GOT3 (cell line): ENCODE measurements around the gene TGM3.
"Not testable (repeated sequence)": the region's sequence is repeated elsewhere in the genome, so short reads cannot be mapped to it uniquely, and the experiment has no call there.

Experiments
- DNase-seq: peaks from one replicate; lab custom pipeline; 2025; ENCODE audit warnings: mixed read lengths; lab: John Stamatoyannopoulos, UW

The TGM3 gene

GRCh38 chr20:2295886-2296515 lies at the start of gene TGM3:
TSS of gene TGM3 (plus strand) at chr20:2296001. CDS start at chr20:2296064, 63 bp downstream.
- DNase-seq: no peak

- no peak for DNase-seq
Observed at GRCh38 chr20:2246069-2246491, 49.7 kb upstream of the TGM3 start.

GRCh38 chr20:2248837-2249236 lies 47.0 kb upstream of the TGM3 start:
- DNase-seq: no peak

GRCh38 chr20:2249935-2250334 lies 45.9 kb upstream of the TGM3 start:
- DNase-seq: no peak

- no peak for DNase-seq
Observed at GRCh38 chr20:2252419-2252997, 43.3 kb upstream of the TGM3 start.

GRCh38 chr20:2253256-2253655 lies 42.5 kb upstream of the TGM3 start:
- no peak for DNase-seq

- no peak for DNase-seq
Observed at GRCh38 chr20:2254333-2254732, 41.5 kb upstream of the TGM3 start.

GRCh38 chr20:2255926-2256531 lies 39.8 kb upstream of the TGM3 start:
- DNase-seq: no peak

- no peak for DNase-seq
Observed at GRCh38 chr20:2259731-2260130, 36.1 kb upstream of the TGM3 start.

- DNase-seq: no peak
Observed at GRCh38 chr20:2260250-2260649, 35.6 kb upstream of the TGM3 start.

GRCh38 chr20:2261046-2261485 lies 34.7 kb upstream of the TGM3 start:
- no peak for DNase-seq

GRCh38 chr20:2261629-2262028 lies 34.2 kb upstream of the TGM3 start:
- no peak for DNase-seq

GRCh38 chr20:2264118-2264517 lies 31.7 kb upstream of the TGM3 start:
- DNase-seq: no peak

- DNase-seq: not testable (repeated sequence)
Observed at GRCh38 chr20:2264621-2265374, 31.0 kb upstream of the TGM3 start.

- DNase-seq: no peak
Observed at GRCh38 chr20:2273634-2274302, 22.0 kb upstream of the TGM3 start.

- no peak for DNase-seq
Observed at GRCh38 chr20:2276015-2276414, 19.8 kb upstream of the TGM3 start.

- no peak for DNase-seq
Observed at GRCh38 chr20:2279253-2279779, 16.5 kb upstream of the TGM3 start.

GRCh38 chr20:2280082-2280481 lies 15.7 kb upstream of the TGM3 start:
- DNase-seq: no peak

- no peak for DNase-seq
Observed at GRCh38 chr20:2281563-2281962, 14.2 kb upstream of the TGM3 start.

GRCh38 chr20:2282181-2282580 lies 13.6 kb upstream of the TGM3 start:
- no peak for DNase-seq

GRCh38 chr20:2283706-2284423 lies 11.9 kb upstream of the TGM3 start:
- no peak for DNase-seq
